Umbilical cord (tissue), 2 donors: ENCODE results near the gene PRR23A. TPM values are rescaled to one million over a fixed set of nuclear protein-coding genes. Genes with fewer than 3 reads are reported as not detected.
"Not testable (repeated sequence)": the region's sequence is repeated elsewhere in the genome, so short reads cannot be mapped to it uniquely, and the experiment has no call there.

ENCODE experiments used
- DNase-seq: peaks from one replicate; pipeline ENCODE4 v3.0.0-alpha.2; 2015; ENCODE audit warnings: low spot score
- total RNA-seq: library from RNA; depleted of rRNA; stranded (reverse); fragments of >200 nt; gene quantifications from one replicate; pipeline ENCODE4 v1.2.3, GENCODE V29; 2014; ENCODE audit warnings: low replicate concordance; ENCODE audit not compliant: insufficient read depth

PRR23A gene
- not detected for total RNA-seq

- no peak for DNase-seq
Observed at GRCh38 chr3:139006051-139006716, at the start of gene PRR23A. TSS of gene PRR23A (minus strand) at chr3:139006268. CDS start at chr3:139006268, 0 bp downstream.

DNA sequence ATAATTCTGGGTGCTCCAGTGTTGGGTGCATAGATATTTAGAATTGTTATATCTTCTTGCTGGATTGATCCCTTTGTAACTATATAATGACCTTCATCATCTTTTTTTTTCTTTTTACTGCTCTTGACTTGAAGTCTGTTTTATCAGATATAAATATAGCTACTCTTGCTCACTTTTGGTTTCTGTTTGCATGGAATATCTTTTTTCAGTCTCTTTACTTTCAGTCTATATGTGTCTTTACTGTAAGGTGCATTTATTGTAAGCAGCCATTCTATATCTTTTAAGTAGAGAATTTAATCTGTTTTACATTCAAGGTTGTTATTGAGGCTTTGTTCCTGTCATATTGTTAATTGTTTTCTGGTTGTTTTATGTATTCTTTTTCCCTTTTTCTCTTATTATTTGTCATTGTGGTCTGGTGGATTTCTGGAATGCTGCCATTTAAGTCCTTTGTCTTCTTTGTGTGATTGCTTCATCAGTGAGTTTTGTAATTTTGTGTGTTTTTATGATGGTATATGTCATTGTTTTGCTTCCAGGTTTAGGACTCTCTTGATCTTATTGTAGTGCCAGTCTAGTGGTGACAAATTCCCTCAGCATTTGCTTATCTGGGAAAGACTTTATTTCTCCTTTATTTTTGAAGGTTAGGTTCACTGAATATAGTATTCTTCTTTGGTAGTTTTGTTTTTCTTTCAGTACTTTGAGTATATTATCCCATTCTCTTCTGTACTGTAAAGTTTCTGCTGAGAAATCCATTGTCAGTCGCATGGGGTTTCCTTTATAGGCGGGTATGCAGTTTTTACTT lies 46.9 kb upstream of the PRR23A start:
- no peak for DNase-seq

DNA sequence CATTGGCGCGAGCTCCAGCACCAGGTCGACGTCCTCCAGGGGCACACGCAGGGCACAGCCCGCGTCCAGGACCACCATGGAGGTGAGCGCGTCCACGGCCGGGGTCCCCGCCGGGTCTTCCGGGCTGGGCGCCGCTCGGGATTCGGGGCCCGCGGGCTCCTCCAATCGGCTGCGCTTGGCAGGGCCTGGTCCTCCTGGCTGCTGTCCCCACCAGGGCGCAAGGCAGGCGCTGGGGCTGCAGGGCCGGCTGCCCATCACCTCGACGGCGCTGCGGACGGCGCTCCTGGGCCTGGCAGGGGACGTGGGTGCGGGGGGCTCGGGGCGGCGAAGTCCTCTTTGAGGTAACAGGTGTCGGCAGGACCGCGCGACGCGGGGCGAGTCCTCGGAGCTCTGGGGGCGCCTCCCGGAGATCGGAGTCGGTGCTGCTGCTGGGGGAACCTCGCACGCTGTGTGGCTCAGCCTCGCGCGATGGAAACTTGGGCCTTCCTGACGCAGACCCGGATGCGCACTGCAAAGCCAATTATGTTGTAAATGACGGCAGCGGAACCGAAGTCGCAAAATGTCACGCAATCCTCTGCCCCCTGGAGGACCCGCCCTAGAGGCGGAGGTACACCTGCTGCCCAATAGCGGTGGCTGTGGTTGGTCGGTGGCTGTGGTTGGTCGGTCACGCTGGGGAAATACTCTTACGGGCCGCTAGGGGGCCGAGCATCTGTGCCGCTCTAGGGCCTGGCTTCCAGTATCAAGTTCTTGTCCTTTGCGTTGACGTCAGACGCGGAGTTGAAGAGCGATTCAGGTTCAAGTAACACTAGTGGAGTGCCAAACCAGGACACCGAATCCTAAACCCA lies 38.5 kb upstream of the PRR23A start, which contains the start of gene PRR23C:
PRR23C (minus strand) TSS at position 527 of the 845 bp plus-strand sequence; CDS start at position 255, 272 bp downstream.
- no peak for DNase-seq

DNA sequence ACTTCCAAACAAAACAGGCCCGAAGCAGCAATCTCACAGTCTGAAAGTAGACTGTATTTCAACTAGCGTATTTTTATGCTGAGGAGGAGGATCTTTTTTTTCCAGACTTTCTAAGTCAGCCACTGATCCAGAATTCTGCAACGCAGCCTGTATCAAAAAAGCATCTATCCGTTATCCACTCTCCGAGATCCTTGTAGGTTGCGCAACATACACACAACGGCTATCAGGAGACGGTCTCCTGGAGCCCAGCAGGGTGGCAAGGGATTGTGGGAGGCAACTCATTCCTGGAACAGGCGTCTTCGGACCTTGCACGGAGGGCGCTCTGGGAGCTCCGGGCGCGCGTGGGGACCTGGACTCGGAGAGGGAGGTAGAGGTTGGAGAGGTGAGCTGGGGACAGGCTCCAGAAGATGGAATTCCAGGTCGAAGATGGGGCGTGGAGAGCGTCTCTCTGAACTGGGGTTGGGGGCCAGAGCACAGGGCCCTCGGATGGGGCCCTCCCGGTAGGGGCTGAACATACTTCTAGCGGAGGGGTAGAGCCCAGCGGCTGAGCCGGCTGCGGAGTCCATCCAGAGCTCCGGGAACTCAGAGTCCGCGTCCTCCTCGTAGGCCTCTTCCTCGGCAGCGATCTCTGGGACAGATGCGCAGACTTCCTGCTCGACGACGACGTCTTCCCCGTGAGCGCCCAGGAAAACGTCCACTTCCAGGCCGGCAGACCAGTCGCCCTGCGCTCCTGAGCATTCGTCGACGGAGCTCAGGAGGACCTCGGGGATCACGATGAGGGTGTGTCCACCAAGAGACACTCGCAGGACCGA lies 37.7 kb upstream of the PRR23A start:
- no peak for DNase-seq

- no peak for DNase-seq
Observed at GRCh38 chr3:139037478-139037877, 31.4 kb upstream of the PRR23A start.

GRCh38 chr3:139032326-139033002 lies 26.4 kb upstream of the PRR23A start:
- DNase-seq, result no peak

DNA sequence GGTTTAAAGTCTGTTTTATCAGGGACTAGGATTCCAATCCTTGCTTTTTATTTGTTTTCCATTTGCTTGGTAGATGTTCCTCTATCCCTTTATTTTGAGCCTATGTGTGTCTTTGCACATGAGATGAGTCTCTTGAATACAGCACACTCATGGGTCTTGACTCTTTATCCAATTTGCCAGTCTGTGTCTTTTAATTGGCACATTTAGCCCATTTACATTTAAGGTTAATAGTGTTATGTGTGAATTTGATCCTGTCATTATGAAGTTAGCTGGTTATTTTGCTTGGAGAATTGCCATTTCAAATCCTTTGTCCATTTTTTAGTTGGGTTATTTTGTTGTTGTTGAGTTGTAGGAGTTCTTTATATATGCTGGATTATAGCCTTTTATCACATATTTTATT lies 24.5 kb upstream of the PRR23A start:
- DNase-seq, result not testable (repeated sequence)

DNA sequence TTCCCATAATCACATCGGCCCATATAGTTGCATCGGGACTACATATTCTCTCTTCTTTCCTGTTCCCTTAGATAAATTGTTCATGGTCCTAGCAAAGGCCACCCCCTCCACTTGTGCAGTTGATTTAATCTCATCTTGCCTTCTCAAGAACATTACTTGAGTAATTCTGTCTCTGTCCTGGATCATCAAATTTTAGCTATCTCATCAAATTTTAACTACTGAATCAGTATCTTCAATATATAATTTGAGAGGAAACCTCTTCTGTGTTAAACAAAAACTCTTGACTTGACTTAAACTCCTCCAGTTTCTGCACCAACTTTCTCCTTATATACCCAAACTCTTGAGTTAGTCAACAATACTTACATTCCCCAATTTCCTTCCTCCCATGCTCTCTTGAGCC lies 18.9 kb upstream of the PRR23A start:
- DNase-seq, result no peak

- no peak for DNase-seq
Observed at GRCh38 chr3:139020868-139021234, 14.8 kb upstream of the PRR23A start, which contains the start of gene PRR23B. TSS of gene PRR23B (minus strand) at chr3:139020926. CDS start at chr3:139020661, 265 bp downstream.

DNA sequence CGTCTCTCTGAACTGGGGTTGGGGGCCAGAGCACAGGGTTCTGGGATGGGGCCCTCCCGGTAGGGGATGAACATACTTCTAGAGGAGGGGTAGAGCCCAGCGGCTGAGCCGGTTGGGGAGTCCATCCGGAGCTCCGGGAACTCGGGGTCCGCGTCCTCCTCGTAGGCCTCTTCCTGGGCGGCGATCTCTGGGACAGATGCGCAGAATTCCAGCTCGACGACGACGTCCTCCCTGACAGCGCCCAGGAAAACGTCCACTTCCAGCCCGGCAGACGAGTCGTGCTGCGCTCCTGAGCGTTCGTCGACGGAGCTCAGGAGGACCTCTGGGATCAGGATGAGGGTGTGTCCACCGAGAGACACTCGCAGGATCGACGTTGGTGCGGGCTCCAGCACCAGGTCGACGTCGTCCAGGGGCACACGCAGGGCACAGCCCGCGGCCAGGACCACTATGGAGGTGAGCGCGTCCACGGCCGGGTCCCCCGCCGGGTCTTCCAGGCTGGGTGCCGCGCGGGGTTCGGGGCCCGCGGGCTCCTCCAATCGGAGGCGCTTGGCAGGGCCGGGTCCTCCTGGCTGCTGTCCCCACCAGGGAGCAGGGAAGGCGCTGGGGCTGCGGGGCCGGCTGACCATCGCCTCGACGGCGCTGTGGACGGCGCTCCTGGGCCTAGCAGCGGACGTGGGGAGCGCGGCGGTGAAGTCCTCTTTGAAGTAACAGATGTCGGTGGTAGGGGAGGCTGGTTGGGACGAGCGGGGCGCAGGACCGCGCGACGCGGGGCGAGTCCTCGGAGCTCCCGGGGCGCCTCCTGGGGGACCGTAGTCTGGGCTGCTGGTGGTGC lies 14.2 kb upstream of the PRR23A start:
- no peak for DNase-seq

DNA sequence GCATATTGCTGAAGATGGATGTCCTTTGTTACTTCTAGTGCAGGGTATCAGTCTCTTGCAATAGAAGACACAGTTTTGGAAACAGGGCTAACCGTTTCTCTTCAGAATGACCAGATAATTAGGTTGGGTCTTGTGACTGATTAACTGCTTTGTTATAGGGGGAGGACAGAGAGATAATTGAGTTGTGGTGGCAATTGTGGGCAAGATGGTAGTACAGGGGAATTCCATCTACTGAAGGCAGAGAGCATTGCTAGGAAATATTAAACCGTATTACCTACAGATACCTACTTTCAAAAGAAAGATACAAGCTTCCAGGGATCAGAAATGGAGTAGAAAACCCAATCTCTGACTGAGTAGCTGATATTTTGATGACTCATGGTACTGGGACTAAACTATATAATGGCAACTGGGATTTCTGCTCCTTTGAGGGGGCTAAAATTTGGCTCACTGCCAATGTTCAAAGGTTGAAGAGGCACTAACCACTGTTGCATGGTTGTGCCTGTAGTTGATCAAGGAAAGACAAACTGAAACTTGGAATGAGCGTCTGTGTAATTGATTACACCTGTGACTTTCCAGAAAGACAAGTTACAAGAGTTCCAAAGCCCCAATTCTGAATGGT lies 10.5 kb upstream of the PRR23A start:
- no peak for DNase-seq

DNA sequence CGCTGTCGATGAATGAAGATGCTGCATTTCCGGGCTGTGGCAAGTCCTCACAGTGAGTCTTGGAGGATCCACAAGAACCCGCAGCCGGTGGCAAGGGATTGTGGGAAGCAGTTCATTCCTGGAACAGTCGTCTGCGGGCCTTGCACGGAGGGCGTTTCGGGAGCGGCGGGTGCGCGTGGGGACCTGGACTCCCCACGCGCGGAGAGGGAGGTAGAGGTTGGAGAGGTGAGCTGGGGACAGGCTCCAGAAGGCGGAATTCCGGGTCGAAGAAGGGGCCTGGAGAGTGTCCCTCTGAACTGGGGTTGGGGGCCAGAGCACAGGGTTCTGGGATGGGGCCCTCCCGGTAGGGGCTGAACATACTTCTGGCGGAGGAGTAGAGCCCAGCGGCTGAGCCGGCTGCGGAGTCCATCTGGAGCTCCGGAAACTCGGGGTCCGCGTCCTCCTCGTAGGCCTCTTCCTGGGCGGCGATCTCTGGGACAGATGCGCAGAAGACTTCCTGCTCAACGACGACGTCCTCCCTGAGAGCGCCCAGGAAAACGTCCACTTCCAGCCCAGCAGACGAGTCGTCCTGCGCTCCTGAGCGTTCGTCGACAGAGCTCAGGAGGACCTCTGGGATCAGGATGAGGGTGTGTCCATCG lies 593 bp downstream of the PRR23A start:
- DNase-seq, result no peak

DNA sequence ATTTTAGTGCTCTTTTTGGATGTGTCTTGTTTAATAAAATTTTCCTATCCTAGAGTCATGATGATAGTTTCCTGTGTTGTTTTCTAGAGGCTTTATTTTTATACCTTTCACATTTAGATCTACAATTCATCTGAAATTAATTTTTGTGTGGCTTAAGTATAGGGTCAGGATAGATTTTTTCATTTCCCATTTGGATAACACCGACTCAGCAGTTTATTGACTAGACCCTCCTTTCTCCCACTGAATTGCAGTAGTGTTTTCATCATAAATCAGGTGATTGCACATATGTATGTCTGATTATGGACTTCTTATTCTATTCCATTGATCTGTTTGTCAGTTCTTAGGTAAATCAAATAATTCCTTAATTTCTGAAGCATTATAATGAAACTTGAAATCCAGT lies 10.4 kb downstream of the PRR23A start:
- no peak for DNase-seq

DNA sequence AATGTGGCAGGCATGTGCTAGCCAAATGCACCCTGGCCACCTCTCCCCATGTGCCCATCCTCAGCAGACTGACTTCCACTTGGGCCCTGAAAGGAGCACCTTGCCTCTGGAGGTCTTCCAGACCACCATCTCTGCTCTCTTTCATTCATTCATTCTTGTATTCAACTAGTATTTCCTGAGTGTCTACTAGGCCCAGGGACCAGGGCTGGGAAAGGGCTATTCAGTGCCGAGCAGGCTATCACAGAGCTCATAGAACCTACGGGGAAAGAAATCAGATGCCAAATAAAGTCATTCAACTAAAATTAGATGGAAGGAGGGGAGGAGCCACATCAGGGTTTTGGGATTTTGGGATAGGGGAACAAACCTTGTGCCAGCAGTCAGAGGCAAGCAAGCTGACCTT lies 18.9 kb downstream of the PRR23A start:
- no peak for DNase-seq

DNA sequence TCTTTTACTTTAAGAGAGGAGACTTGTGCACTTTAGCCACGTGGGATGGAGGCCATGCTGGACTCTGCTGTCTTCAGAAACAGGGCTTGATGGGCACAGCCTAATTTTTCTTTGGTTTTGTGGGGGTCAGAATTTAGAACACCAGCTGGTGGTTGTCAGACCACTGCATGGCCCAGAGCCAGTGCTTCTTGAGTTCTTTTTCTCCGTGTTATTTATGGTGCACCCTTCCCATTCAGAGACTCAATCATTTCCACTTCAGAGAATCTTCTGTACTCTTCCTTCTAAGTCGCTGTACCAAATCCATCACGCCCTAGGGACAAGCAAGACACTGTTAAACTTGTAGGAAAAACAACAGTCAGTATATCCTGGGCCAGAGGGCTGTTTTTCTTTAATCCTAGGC lies 20.1 kb downstream of the PRR23A start:
- no peak for DNase-seq

GRCh38 chr3:138984816-138985215 lies 21.3 kb downstream of the PRR23A start:
- no peak for DNase-seq

DNA sequence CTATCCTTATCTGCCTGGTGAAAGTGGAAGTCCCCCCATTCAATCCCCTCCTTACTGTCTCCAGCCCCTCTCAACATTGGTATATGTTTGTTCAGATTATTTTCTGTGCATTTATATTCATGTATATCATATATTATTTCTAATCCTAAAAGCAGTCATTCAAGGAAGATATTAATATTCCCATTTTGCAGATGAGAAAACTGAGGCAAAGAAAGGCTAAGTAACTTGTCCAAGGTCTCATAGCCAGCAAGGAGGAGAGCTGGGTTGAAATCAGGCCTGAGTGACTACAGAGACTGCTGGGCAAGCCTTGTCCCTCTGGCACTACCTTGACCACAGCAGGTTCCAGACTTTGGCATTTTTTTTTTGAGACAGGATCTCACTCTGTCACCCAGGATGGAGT lies 30.0 kb downstream of the PRR23A start:
- no peak for DNase-seq

- no peak for DNase-seq
Observed at GRCh38 chr3:138975351-138975750, 30.7 kb downstream of the PRR23A start.

- no peak for DNase-seq
Observed at GRCh38 chr3:138974462-138974861, 31.6 kb downstream of the PRR23A start.
